Omental fat pad (tissue), 4 donors: Measurements from ENCODE around the gene AIM2. TPM values are rescaled to one million over a fixed set of nuclear protein-coding genes. Genes with fewer than 3 reads are reported as not detected.
"Not testable (repeated sequence)": the region's sequence is repeated elsewhere in the genome, so short reads cannot be mapped to it uniquely, and the experiment has no call there.

Experiments used
- ATAC-seq: fragments of 150-250 bp; one replicate; pipeline ENCODE4 v1.9.1; 2016; ENCODE audit warnings: mild to moderate bottlenecking, moderate library complexity; ENCODE audit not compliant: low FRiP score
- DNase-seq: peaks from one replicate; pipeline ENCODE4 v3.0.0-alpha.2; 2019; ENCODE audit warnings: low spot score
- CTCF ChIP-seq, 3 donors: fragments of 450-650 bp; IDR thresholded peaks; one replicate each; pipeline ENCODE4 v1.5.1; 2016 to 2017; ENCODE audit warnings: antibody characterized with exemption in 3 of 3, mild to moderate bottlenecking in 3 of 3, moderate library complexity in 2 of 3
- total RNA-seq, 4 donors: library from RNA; depleted of rRNA; stranded (reverse); fragments of >200 nt; gene quantifications; one replicate each; pipeline ENCODE4 v1.1.0, GENCODE V29; 2016

The AIM2 gene, protein sequence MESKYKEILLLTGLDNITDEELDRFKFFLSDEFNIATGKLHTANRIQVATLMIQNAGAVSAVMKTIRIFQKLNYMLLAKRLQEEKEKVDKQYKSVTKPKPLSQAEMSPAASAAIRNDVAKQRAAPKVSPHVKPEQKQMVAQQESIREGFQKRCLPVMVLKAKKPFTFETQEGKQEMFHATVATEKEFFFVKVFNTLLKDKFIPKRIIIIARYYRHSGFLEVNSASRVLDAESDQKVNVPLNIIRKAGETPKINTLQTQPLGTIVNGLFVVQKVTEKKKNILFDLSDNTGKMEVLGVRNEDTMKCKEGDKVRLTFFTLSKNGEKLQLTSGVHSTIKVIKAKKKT
- 1 to 10 TPM in 2 of 4 donors, under 1 TPM in 2; 0.46 to 5.2 (median 1.2) TPM for total RNA-seq

- TF ChIP-seq CTCF (IDR thresholded peaks at IDR 0.05), result no peak
- DNase-seq, result no peak
- peak; percentile 19 for ATAC-seq
These were observed at the start of gene AIM2 for GRCh38 chr1:159076438-159077119. Gene AIM2, minus strand, starts transcription at chr1:159076766. Its CDS starts 3,267 bp downstream, at chr1:159073499.

DNA sequence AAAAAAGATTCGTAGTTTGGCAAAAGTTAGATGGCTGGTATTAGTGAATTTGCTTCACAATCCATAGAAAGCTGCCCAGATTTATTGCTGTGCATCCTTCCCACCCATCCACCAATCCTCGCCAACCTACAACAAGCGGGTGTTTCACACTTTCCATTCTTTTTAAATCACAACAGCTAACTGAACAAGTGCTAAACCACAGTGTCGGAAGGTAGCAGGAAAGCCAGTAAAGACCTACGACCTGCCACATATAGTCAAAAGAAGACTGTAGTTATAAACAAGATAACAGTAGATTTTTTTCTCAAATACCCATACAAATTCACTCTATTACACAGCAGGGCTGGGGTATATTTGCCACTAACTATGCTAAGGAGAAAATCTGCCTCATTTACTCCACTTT lies 47.0 kb upstream of the AIM2 start:
- TF ChIP-seq CTCF (IDR thresholded peaks at IDR 0.05), result no peak
- ATAC-seq (no peak), DNase-seq (no peak)

DNA sequence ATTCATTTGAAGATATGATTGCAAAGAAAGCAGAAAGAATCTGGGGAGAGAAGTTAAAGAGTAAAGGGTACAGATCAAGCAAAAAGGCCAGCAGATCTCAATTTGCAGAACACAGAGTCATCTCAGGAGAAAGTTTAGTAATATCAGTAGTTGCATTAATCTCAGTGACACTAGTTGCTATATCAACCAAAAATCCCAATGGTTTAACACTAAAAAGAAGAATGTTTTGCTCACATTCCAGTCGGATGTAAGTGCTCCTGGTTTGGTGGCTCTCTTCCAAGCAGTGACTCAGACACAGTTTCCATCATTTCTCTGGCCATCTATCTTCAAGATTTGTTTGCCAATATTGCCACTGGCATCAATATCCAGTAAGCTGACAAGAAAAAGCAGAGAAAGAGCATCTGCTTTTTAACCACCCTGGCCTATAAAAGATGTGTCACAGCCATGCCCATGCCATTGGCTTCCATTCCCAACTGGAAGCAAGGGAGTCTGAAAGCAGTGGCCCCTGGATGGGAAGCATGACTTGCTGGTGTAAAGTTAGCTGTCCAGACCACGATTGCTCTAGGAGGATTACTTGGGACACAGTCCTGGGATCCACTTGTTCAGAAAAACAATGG lies 45.5 kb upstream of the AIM2 start:
- no peak for TF ChIP-seq CTCF (IDR thresholded peaks at IDR 0.05)
- ATAC-seq (peak; percentile 32), DNase-seq (no peak)

DNA sequence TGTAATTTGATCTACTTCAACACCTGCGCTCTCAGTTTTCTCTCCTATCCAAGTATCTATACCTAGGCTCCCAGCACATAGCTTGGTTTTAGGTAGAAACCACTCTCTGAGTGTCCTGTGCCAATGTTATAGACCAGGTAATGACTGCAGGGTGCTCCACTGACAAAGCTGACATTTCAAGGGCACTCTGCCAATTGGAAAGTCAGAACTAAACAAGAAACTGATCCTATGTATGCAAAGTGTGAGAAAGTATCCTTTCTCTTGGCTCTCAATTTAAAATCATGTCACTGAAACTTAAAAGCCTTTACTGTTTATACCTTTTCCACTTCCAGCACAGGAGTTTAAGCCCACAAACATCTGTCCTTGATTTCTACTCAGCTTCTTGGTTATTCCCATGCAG lies 45.0 kb upstream of the AIM2 start:
- TF ChIP-seq CTCF (IDR thresholded peaks at IDR 0.05), result no peak
- ATAC-seq (no peak), DNase-seq (no peak)

- DNase-seq, result no peak
- TF ChIP-seq CTCF (IDR thresholded peaks at IDR 0.05), result no peak
- no peak for ATAC-seq
These were observed 43.8 kb upstream of the AIM2 start for GRCh38 chr1:159120317-159120716.

DNA sequence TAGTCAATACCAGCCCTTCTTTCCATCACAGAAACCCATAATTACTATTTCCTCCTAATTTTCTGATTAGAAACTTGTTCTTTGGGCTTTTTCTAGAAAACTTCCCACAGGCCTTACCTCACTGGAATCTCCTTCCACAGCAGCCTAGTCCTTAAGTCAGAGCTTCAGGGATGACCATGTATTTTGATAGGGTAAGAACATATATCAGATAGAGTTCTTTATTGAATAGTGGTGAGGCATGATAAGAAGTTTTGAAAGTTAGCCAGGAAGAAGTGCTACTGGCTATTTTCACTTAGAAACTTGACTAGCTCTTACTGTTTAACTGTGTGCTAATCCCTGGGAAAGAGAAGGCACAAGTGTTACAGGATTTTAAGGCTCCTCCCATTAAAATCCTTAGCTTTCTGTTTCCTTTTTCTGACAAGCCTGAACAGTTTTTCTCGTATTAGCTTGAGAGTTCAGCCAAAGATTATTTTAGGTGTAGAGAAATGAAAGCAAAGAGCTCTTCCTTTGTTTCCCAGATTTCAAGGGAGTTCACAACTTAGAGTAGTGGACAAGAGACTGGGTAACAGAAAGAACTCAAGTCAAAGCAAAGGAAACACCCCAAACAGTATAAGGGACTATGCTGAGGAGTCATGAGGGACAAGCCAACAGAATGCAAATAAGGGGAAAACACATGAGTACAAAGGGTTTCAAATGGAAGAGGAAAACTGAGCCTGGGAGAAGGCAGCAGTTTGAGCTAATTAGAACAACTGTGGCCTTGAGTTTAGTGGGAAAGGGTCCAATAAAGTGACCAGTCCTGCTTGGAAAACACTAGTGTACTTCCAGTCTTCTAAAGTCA lies 37.2 kb upstream of the AIM2 start:
- DNase-seq (no peak), ATAC-seq (no peak)
- no peak for TF ChIP-seq CTCF (IDR thresholded peaks at IDR 0.05)

GRCh38 chr1:159103021-159103420 lies 26.5 kb upstream of the AIM2 start:
- not testable (repeated sequence) for ATAC-seq, DNase-seq
